ENCODE results near the gene NUP98.
"Not testable (repeated sequence)": the region's sequence is repeated elsewhere in the genome, so short reads cannot be mapped to it uniquely, and the experiment has no call there.

NUP98 gene

GRCh38 chr11:3796346-3796745, 1.0 kb downstream of the NUP98 start:
- no peak for DNase-seq

DNA sequence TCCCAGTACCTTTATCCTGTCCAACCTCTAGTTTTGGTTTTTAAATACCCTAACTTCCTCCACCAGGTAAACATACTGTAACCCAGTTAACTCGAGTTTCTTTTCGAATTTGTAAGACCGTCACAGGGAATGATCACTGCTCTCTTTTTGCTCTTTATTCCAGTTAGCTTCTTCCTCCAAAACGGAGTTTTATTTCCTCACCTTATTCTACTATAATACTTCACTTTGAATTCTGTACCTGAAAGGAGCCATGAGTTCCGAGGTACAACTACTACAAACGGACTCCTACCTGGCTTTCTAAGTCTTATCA, 1.4 kb downstream of the NUP98 start:
- no peak for DNase-seq

DNA sequence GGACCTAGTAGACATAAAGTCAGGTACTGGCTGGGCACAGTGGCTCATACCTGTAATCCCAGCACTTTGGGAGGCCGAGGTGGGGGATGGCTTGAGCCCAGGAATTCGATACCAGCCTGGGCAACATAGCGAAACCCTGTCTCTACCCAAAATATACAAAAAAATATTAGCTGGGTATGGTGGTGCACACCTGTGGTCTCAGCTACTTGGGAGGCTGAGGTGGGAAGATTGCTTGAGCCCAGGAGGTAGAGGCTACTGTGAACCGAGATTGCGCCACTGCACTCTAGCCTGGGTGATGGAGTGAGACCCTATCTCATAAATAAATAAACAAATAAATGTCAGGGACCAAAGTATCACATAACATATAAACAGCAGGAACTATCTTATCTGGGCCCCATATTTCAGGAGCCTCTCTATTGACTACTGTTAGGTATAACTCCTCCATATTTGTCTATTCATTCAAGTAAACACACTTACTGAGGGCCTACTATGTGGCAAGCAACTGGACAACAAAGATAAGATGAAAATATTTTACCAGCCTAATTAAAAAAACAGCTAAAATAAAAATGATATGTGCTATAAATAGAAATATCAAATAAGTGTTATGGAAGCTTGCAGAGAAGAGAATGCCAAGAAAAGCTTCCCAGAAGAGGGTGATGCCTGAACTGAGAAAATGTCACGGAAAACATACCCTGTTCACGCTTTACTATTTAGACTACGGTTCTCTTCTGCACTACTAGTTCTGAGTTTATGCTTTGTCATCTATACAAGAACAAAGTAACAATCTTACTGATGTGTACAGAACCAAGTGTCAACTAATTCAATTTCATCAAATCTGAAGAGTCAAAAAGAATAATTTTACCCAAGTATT, 2.0 kb downstream of the NUP98 start:
- DNase-seq: no peak

GRCh38 chr11:3794387-3794786, 3.0 kb downstream of the NUP98 start:
- DNase-seq: not testable (repeated sequence)

- DNase-seq: no peak
Measured at GRCh38 chr11:3786781-3787428, 10.4 kb downstream of the NUP98 start.

GRCh38 chr11:3783611-3784010, 13.7 kb downstream of the NUP98 start:
- no peak for DNase-seq

DNA sequence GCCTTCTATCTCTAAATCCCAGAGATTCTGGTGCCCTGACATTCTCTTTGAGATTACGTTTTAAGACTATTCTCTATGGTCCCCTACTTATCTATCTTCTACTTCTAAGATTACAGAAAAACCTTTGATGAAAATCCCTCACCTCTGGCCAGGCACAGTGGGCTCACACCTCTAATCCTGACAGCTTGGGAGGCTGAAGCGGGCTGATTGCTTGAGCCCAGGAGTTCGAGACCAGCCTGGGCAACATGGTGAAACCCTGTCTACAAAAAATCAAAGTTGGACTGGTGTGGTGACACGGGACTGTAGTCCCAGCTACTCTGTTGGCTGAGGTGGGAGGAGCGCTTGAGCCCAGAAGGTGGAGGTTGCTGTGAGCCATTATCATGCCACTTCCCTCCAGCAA, 14.4 kb downstream of the NUP98 start:
- DNase-seq: no peak

DNA sequence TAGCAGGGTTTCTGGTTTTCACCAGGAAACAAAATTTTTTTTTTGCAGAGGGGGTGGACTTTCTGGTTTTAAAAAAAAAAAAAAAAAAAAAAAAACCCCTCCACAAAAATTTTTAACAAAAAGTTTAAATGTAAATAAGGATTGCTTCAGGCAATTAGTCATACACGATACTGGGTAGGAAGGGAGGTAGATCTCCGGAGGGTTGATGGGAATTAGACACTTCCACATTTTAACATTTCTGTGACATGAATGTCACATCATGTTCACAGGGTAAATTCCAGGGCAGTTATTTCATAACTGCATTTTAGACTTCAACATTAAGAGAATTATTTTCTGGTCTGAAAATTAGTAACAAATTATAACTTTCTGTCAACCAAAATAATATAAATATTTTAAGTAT, 15.9 kb downstream of the NUP98 start:
- no peak for DNase-seq

DNA sequence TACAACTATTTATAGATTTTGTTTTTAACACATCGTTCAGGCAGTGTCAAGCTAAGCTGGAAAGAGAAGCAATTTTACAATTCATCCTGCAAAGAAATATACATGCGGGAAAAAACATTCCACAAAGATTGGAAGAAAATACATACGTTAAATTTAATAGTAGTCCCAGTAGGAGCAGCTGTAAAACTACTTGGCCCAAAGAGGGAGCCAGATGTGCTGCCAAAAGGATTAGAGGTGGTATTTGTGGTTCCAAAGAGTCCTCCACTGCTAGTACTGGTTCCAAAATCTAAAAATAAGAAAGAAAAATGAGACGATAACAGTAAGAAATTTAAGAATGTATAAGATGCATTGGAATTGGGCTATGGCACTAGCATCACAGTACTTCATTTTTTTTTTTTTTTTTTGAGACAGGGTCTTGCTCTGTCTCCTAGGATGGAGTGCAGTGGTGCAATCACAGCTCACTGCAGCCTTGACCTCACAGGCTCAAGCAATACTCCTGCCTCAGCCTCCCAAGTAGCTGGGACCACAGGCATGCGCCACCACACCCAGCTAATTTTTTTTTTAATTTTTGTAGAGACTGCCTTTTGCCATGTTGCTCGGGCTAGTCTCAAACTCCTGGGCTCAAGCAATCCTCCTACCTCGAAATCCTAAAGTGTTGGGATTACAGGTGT, 21.5 kb downstream of the NUP98 start:
- DNase-seq: no peak

DNA sequence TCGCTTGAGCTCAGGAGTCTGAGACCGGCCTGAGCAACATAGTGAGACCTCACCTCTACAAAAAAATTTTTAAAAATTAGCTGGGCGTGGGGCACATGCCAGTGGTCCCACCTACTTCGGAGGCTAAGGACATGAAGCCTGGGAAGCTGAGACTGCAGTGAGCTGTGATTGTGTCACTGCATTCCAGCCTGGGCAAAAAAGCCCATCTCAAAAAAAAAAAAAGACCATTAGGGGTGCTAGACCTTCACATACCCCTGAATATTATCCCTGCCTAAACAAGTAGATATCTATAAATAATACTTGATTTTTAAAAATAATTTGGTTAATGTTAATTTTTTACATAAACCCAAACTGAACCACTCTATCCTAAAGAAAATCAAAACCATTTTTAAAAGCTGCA, 24.2 kb downstream of the NUP98 start:
- no peak for DNase-seq

DNA sequence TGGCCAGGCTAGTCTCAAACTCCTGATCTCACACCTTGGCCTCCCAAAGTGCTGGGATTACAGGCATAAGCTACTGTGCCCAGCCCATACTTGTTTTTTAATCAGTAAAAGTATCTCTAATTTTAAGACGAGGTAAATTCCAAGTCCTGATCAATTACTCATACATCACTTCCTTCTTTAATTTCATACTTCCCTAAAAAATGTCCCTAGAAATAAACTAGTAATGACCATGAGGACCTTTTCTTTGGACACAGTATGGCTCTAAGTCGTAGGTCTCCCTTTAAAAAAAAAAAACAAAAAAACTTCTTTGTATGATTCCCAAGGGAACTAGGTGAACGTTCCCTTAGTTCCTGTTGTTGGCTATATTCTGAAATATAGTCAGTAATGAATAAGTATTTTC, 29.8 kb downstream of the NUP98 start:
- no peak for DNase-seq

GRCh38 chr11:3766836-3767235, 30.5 kb downstream of the NUP98 start:
- DNase-seq: not testable (repeated sequence)

DNA sequence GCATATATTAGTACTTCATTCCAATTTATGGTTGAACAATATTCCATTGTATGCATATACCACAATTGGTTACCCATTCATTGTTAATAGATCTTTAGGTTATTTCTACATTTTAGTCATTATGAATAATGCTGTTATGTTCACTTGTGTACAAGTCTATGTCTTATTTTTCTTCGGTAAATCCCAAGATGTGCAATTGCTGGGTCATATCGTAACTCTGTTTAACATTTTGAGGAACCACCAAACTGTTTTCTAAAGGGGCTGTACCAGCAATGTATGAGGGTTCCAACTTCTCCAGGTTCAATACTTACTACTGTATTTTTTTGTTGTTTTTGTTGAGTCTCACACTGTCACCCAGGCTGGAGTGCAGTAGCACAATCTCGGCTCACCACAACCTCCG, 33.1 kb downstream of the NUP98 start:
- DNase-seq: no peak

DNA sequence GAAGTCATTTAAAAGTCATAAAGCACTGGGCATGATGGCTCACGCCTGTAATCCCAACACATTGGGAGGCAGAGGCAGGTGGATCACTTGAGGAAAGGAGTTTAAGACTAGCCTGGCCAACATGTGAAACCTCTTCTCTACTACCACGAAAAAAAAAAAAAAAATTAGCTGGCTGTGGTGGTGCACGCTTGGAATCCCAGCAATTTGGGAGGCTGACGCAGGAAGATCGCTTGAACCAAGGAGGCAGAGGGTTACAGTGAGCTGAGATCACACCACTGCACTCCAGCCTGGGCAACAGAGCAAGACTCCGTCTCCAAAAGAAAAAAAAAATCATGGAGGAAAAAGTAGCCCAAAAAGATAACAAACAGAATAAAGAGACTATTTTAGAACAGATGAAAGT, 42.2 kb downstream of the NUP98 start:
- DNase-seq: no peak

DNA sequence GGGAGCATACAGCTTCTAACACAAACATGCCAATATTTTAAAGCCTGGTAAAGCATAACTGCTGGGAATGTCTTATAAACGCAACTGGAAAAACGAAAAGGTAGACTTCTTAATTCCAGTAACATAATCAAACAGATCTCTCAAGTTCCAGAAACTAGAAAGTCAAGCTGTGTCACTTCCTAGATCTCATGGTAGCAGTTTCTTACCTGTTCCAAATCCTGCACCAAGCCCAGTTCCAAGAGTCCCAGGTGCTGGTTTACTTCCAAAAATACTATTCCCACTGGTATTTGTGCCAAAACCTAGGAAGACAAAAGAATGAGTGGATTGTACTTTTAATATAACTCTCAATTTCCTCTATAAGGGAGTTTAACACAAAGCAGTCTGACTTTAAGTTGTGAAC, 44.2 kb downstream of the NUP98 start:
- no peak for DNase-seq

GRCh38 chr11:3747704-3748103, 49.6 kb downstream of the NUP98 start:
- no peak for DNase-seq

DNA sequence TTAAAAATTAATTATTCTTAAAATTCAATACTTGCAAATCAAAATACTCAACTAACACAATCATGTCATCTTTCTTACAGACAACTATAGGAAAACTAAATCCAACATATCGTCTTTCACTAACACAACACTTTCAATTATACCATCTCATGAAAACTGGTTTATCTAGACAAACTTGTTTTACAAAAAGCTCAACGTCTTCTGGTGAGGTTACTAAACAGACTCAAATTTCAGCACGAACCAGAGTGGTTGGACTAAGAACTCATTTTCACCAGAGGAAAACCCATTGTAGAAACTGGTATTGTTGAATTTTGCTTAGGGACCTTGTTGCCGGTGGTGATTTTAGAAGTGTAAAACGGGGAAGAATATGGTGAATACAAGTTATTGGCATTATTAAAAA, 52.2 kb downstream of the NUP98 start:
- DNase-seq: no peak

DNA sequence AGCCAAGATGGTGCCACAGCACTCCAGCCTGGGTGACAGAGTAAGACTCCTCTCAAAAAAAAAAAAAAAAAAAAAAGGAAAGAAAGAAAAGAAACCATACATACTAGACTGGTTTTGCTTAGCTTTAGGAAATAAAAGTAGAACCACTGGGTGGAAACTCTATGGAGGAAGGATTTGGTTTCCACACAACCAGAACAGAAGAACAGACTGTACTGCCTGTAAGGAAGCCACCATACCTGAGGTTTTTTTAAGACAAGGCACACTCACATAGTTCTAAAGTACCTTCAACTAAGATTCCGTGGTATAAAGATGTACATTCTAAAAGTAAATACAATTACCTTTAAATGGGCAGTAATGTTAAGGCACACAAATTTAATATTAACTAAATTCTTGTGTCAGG, 58.6 kb downstream of the NUP98 start:
- DNase-seq: no peak

DNA sequence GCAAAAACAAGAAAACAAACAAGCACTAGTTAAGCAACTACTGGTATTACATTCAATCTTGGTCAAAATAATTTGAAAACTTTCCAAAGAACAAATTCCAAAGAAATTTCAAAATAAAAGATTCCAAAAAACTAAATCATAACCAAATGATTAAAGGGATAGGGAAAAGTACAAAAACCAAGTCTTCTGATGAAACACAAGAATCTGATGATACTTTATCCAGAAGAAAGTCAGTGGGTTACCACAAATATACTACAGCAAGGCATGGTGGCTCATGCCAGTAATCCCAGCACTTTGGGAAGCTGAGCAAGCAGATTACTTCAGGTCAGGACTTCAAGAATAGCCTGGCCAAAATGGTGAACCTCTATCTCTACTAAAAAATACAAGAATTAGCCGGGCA, 59.1 kb downstream of the NUP98 start:
- DNase-seq: no peak

GRCh38 chr11:3737386-3737933, 59.9 kb downstream of the NUP98 start:
- DNase-seq: no peak

DNA sequence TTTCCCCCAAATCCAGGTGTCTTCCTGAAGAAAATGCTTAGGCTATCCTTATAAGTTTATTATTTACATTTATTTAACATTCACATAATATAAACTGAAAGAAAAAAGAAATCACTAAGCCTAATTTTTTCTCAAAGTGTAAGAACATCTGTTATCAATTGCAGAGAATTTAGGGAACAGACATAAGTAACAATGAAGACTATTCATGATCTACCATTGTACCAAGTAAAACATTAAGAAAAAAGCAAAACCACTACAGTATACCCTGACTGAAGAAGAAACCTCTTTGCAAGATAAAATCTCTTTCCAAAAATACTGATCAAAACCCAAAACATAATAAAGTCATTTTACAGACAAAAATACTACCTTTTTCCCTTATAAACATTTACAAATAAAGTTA, 60.5 kb downstream of the NUP98 start:
- no peak for DNase-seq

DNA sequence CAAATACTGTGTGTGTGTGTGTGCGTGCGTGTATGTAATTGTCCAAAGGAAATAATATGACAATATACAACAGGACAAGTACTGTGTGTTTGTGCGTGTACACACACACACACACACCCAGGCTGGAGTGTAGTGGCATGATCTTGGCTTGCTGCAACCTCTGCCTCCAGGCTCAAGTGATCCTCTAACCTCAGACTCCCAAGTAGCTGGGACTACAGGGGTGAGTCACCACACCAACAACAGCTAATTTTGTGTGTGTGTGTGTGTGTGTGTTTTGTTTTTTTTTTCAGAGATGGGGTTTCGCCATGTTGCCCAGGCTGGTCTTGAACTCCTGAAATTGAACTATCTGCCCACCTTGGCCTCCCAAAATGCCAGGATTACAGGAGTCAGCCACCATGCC, 61.5 kb downstream of the NUP98 start:
- no peak for DNase-seq

GRCh38 chr11:3732671-3733436, 64.5 kb downstream of the NUP98 start:
- DNase-seq: peak in 1 of 2 donors; percentile 56
